ENCODE results near the gene GPR142.
"Not testable (repeated sequence)": the region's sequence is repeated elsewhere in the genome, so short reads cannot be mapped to it uniquely, and the experiment has no call there.

GPR142 gene

GRCh38 chr17:74394977-74395376, 27.7 kb downstream of the GPR142 start:
- no peak for DNase-seq (ENCODE audit: low spot score)
- in situ Hi-C loops (cut with MboI; ENCODE audit: low sequenced_read_pairs, unreplicated experiment), result no loop called here
- TF ChIP-seq CTCF (IDR thresholded peaks at IDR 0.05; ENCODE audit: borderline replicate concordance, control extremely low read depth, extremely low read depth, insufficient read depth, missing control alignments), result no peak

- in situ Hi-C loops (cut with MboI; ENCODE audit: low sequenced_read_pairs, unreplicated experiment), result no loop called here
- no peak for DNase-seq (ENCODE audit: low spot score)
- no peak for TF ChIP-seq CTCF (IDR thresholded peaks at IDR 0.05; ENCODE audit: borderline replicate concordance, control extremely low read depth, extremely low read depth, insufficient read depth, missing control alignments)
Measured at GRCh38 chr17:74396567-74396966, 29.3 kb downstream of the GPR142 start.

GRCh38 chr17:74402048-74402447, 34.7 kb downstream of the GPR142 start:
- no peak for TF ChIP-seq CTCF (IDR thresholded peaks at IDR 0.05; ENCODE audit: borderline replicate concordance, control extremely low read depth, extremely low read depth, insufficient read depth, missing control alignments)
- no peak for DNase-seq (ENCODE audit: low spot score)
- in situ Hi-C loops (cut with MboI; ENCODE audit: low sequenced_read_pairs, unreplicated experiment), result no loop called here

GRCh38 chr17:74403512-74404137, 36.3 kb downstream of the GPR142 start:
- in situ Hi-C loops (cut with MboI; ENCODE audit: low sequenced_read_pairs, unreplicated experiment), result no loop called here
- DNase-seq (ENCODE audit: low spot score), result no peak
- no peak for TF ChIP-seq CTCF (IDR thresholded peaks at IDR 0.05; ENCODE audit: borderline replicate concordance, control extremely low read depth, extremely low read depth, insufficient read depth, missing control alignments)

- in situ Hi-C loops (cut with MboI; ENCODE audit: low sequenced_read_pairs, unreplicated experiment), result no loop called here
- no peak for DNase-seq (ENCODE audit: low spot score)
- no peak for TF ChIP-seq CTCF (IDR thresholded peaks at IDR 0.05; ENCODE audit: borderline replicate concordance, control extremely low read depth, extremely low read depth, insufficient read depth, missing control alignments)
Measured at GRCh38 chr17:74404218-74404617, 36.9 kb downstream of the GPR142 start.

- in situ Hi-C loops (cut with MboI; ENCODE audit: low sequenced_read_pairs, unreplicated experiment), result no loop called here
- no peak for DNase-seq (ENCODE audit: low spot score)
Measured at GRCh38 chr17:74404789-74405188, 37.5 kb downstream of the GPR142 start.

GRCh38 chr17:74405311-74405710, 38.0 kb downstream of the GPR142 start:
- in situ Hi-C loops (cut with MboI; ENCODE audit: low sequenced_read_pairs, unreplicated experiment), result not testable (repeated sequence)

More at GRCh38 chr17:74404789-74405188, 37.5 kb downstream of the GPR142 start:
- TF ChIP-seq CTCF (IDR thresholded peaks at IDR 0.05; ENCODE audit: borderline replicate concordance, control extremely low read depth, extremely low read depth, insufficient read depth, missing control alignments), result no peak

More at GRCh38 chr17:74405311-74405710, 38.0 kb downstream of the GPR142 start:
- DNase-seq (ENCODE audit: low spot score), result not testable (repeated sequence)

All from GM13976 (cell line).